A673 (cell line): ENCODE measurements around the gene TMEM229A. TPM values are rescaled to one million over a fixed set of nuclear protein-coding genes. Genes with fewer than 3 reads are reported as not detected.
"Not testable (repeated sequence)": the region's sequence is repeated elsewhere in the genome, so short reads cannot be mapped to it uniquely, and the experiment has no call there.

Experiments
- Bru-seq: library from RNA; stranded (reverse); fragments of 400-500 nt; gene quantifications from one replicate; lab custom pipeline; 2021; lab: Mats Ljungman, UMichigan
- BruChase-seq, 2 experiments: library from RNA; stranded (reverse); fragments of 400-500 nt; gene quantifications; one replicate each; lab custom pipeline; 2021; lab: Mats Ljungman, UMichigan
- BruUV-seq: library from RNA; stranded (reverse); fragments of 400-500 nt; replicated peaks from 2 replicates; lab custom pipeline; 2021; lab: Mats Ljungman, UMichigan
- CTCF ChIA-PET: fragments of 300-600 bp; sonication (Branson Sonifier 250); formaldehyde crosslinking; loops from one replicate; lab custom pipeline; 2022; ENCODE audit warnings: antibody characterized with exemption; lab: Charles Lee
- POLR2A ChIA-PET: fragments of 300-600 bp; sonication (Branson Sonifier 250); formaldehyde crosslinking; loops from one replicate; lab custom pipeline; 2022; ENCODE audit warnings: antibody characterized with exemption; ENCODE audit not compliant: low non-redundant PET; lab: Charles Lee
- DNase-seq: peaks from one replicate; pipeline ENCODE4 v3.0.0-alpha.2; 2015; ENCODE audit warnings: low spot score
- H3K27ac ChIP-seq: fragments of 200-600 bp; sonication (generic); 2 replicates; pipeline ENCODE4 v1.5.1; 2016; ENCODE audit warnings: mixed run types, low read depth, mild to moderate bottlenecking, mixed read lengths, antibody characterized with exemption, low read length; ENCODE audit not compliant: poor library complexity, severe bottlenecking
- H3K27me3 ChIP-seq: fragments of 200-600 bp; sonication (generic); replicated peaks from 2 replicates; pipeline ENCODE4 v1.6.1; 2017; ENCODE audit warnings: mixed run types, low read depth, mild to moderate bottlenecking, mixed read lengths, antibody characterized with exemption, low read length; ENCODE audit not compliant: insufficient read depth, poor library complexity
- H3K36me3 ChIP-seq: fragments of 200-600 bp; sonication (generic); 2 replicates; pipeline ENCODE4 v1.6.1; 2016; ENCODE audit warnings: mixed run types, mild to moderate bottlenecking, mixed read lengths, antibody characterized with exemption, low read length; ENCODE audit not compliant: insufficient read depth, poor library complexity, severe bottlenecking
- H3K4me1 ChIP-seq: fragments of 200-600 bp; sonication (generic); 2 replicates; pipeline ENCODE4 v1.6.1; 2017; ENCODE audit warnings: mixed run types, mild to moderate bottlenecking, mixed read lengths, antibody characterized with exemption, low read length; ENCODE audit not compliant: insufficient read depth, poor library complexity, severe bottlenecking
- H3K4me3 ChIP-seq: fragments of 200-600 bp; sonication (generic); 2 replicates; pipeline ENCODE4 v1.5.1; 2016; ENCODE audit warnings: low read depth, mixed run types, mild to moderate bottlenecking, mixed read lengths, low read length; ENCODE audit not compliant: poor library complexity, severe bottlenecking
- H3K9me3 ChIP-seq: fragments of 200-600 bp; sonication (generic); 2 replicates; pipeline ENCODE4 v1.6.1; 2016; ENCODE audit warnings: mixed run types, low read depth, mild to moderate bottlenecking, mixed read lengths, antibody characterized with exemption, low read length; ENCODE audit not compliant: poor library complexity, severe bottlenecking
- CTCF ChIP-seq: fragments of 300-800, 200-600 bp; sonication (generic); conservative IDR thresholded peaks from 2 replicates; pipeline ENCODE4 v1.5.1; 2017; ENCODE audit warnings: low read depth, mild to moderate bottlenecking, antibody characterized with exemption, low read length, moderate library complexity, mixed read lengths
- EZH2 ChIP-seq: fragments of 200-600 bp; sonication (generic); IDR thresholded peaks from 2 replicates; pipeline ENCODE4 v1.6.1; 2017; ENCODE audit warnings: borderline replicate concordance, low read depth, mild to moderate bottlenecking, mixed read lengths, antibody characterized with exemption, low read length; ENCODE audit not compliant: poor library complexity, severe bottlenecking
- intact Hi-C: fragments of 100-400 bp; cut with micrococcal nuclease; formaldehyde crosslinking; loops from one replicate; pipeline ENCODE4 v1.10.0; 2022; ENCODE audit not compliant: unreplicated experiment
- long read RNA-seq: library from polyadenylated mRNA; stranded (forward); transcript quantifications from one replicate; pipeline ENCODE4 v2.0.0, GENCODE V29; 2022
- total RNA-seq: library from RNA; stranded (reverse); gene quantifications from 2 replicates; pipeline ENCODE4 v1.2.3, GENCODE V29; 2021

TMEM229A gene
- total RNA-seq (22.2 and 24.6 TPM in 2 replicates), Bru-seq, nascent RNA (percentile 93 among the genes with signal in this experiment), BruChase-seq, experiment 1, labeled RNA remaining after a 2-hour chase (percentile 97 among the genes with signal in this experiment), BruChase-seq, experiment 2, labeled RNA remaining after a 6-hour chase (percentile 89 among the genes with signal in this experiment)
- long read RNA-seq, transcript TMEM229A-201 (1 exons, 2,108 nt) = major isoform, 49 of 50 reads
- long read RNA-seq, partial matches to known transcripts = 0 of 50 reads
- long read RNA-seq, other reads (novel, unspliced or antisense) = 1 of 50 reads

- intact Hi-C loops = loop anchor here (5.0 kb wide), 3 partner anchors 120 to 1730 kb away; partner anchors contain the start of gene FEZF1
- no TSS peak for BruUV-seq
- POLR2A ChIA-PET = no interaction called here
- TF ChIP-seq CTCF (0 out of 2 replicates have a peak, but pooled peaks have one; percentile 25), EZH2 (no peak)
- peak within 1 kb of the TSS; percentile 77 for H3K4me3 ChIP-seq
- DNase-seq = peak; percentile 78
- no peaks in the 10 kb centered on the region for H3K9me3 ChIP-seq
- CTCF ChIA-PET = no interaction called here
- peak within 1 kb of the TSS; percentile 98 for H3K27ac ChIP-seq
- H3K36me3 ChIP-seq = no peaks in the 10 kb centered on the region
- H3K4me1 ChIP-seq = peaks cover 54% of the 10 kb centered on the region
- H3K27me3 ChIP-seq = no peaks in the 10 kb centered on the region
Observed at GRCh38 chr7:124032369-124033094, at the start of gene TMEM229A. TSS of gene TMEM229A (minus strand) at chr7:124033067. CDS start at chr7:124033003, 64 bp downstream.

- intact Hi-C loops, H3K4me3 ChIP-seq, H3K27me3 ChIP-seq, CTCF ChIA-PET, BruUV-seq, H3K9me3 ChIP-seq, H3K36me3 ChIP-seq, H3K27ac ChIP-seq, DNase-seq, POLR2A ChIA-PET: not testable (repeated sequence)
- H3K4me1 ChIP-seq = peaks cover 48% of the 10 kb centered on the region
Observed at GRCh38 chr7:124082234-124082633, 49.4 kb upstream of the TMEM229A start.

- Histone ChIP-seq H3K27me3 (no peaks in the 10 kb centered on the region), H3K9me3 (no peaks in the 10 kb centered on the region), H3K36me3 (no peaks in the 10 kb centered on the region), H3K4me1 (peaks cover 30% of the 10 kb centered on the region), H3K4me3 (no peak overlapping the region), H3K27ac (no peak overlapping the region)
- TF ChIP-seq EZH2 (no peak), CTCF (no peak)
- intact Hi-C loops = no loop called here
- POLR2A ChIA-PET = no interaction called here
- no peak for DNase-seq
- no TSS peak for BruUV-seq
- CTCF ChIA-PET = no interaction called here
Observed at GRCh38 chr7:124077546-124077945, 44.7 kb upstream of the TMEM229A start.
